Measurements from ENCODE around the gene OR10A5. TPM values are rescaled to one million over a fixed set of nuclear protein-coding genes. Genes with fewer than 3 reads are reported as not detected.
"Not testable (repeated sequence)": the region's sequence is repeated elsewhere in the genome, so short reads cannot be mapped to it uniquely, and the experiment has no call there.

The OR10A5 gene, protein sequence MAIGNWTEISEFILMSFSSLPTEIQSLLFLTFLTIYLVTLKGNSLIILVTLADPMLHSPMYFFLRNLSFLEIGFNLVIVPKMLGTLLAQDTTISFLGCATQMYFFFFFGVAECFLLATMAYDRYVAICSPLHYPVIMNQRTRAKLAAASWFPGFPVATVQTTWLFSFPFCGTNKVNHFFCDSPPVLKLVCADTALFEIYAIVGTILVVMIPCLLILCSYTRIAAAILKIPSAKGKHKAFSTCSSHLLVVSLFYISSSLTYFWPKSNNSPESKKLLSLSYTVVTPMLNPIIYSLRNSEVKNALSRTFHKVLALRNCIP
- not detected for total RNA-seq
- long read RNA-seq, donor 1 = 0 reads
- long read RNA-seq, donor 2 = 0 reads

DNA sequence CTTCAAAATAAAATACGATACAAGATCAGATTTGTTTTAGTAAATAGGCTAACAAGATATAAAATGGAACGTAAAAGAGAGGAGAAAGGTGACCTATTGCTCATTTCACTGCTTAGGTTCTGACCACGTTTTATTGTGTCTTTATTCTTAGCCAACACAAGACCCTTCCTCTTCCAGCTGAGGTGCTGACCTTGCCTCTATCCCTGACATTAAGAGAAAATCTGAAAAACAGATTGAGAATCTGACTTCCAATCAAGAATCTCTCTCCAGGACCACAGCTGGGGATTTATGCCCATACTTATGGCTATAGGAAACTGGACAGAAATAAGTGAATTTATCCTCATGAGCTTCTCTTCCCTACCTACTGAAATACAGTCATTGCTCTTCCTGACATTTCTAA lies at the start of gene OR10A5:
Gene OR10A5 (plus strand): TSS at position 301 of the 400 bp plus-strand sequence. CDS start 0 bp downstream, at position 301.
- no peaks in the 10 kb centered on the region for H3K4me1 ChIP-seq (ENCODE audit: low read depth)
- no peaks in the 10 kb centered on the region for H3K36me3 ChIP-seq (ENCODE audit: low read depth)
- no peak within 1 kb of the TSS for H3K4me3 ChIP-seq
- intact Hi-C loops (cut with DNase I, micrococcal nuclease) = no loop called here
- TF ChIP-seq, protein P1, sequence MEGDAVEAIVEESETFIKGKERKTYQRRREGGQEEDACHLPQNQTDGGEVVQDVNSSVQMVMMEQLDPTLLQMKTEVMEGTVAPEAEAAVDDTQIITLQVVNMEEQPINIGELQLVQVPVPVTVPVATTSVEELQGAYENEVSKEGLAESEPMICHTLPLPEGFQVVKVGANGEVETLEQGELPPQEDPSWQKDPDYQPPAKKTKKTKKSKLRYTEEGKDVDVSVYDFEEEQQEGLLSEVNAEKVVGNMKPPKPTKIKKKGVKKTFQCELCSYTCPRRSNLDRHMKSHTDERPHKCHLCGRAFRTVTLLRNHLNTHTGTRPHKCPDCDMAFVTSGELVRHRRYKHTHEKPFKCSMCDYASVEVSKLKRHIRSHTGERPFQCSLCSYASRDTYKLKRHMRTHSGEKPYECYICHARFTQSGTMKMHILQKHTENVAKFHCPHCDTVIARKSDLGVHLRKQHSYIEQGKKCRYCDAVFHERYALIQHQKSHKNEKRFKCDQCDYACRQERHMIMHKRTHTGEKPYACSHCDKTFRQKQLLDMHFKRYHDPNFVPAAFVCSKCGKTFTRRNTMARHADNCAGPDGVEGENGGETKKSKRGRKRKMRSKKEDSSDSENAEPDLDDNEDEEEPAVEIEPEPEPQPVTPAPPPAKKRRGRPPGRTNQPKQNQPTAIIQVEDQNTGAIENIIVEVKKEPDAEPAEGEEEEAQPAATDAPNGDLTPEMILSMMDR (IDR thresholded peaks at IDR 0.05) = no peak
- H3K9me3 ChIP-seq = no peaks in the 10 kb centered on the region
- DNase-seq = no peak
- ATAC-seq = no peak

GRCh38 chr11:6799402-6799801 lies 46.1 kb upstream of the OR10A5 start, which contains the start of gene OR6A2:
TSS of gene OR6A2 (minus strand) at chr11:6799689. CDS start at chr11:6795708, 3,981 bp downstream.
- Histone ChIP-seq H3K36me3 (ENCODE audit: low read depth) (no peaks in the 10 kb centered on the region), H3K4me1 (ENCODE audit: low read depth) (no peaks in the 10 kb centered on the region), H3K9me3 (no peaks in the 10 kb centered on the region), H3K4me3 (no peak within 1 kb of the TSS)
- intact Hi-C loops (cut with DNase I, micrococcal nuclease) = no loop called here
- TF ChIP-seq, protein P1 (IDR thresholded peaks at IDR 0.05) = no peak
- ATAC-seq = no peak
- DNase-seq = no peak

- H3K4me3 ChIP-seq; H3K4me1 ChIP-seq (ENCODE audit: low read depth); DNase-seq; ATAC-seq; intact Hi-C loops (cut with DNase I, micrococcal nuclease); H3K36me3 ChIP-seq (ENCODE audit: low read depth); H3K9me3 ChIP-seq: not testable (repeated sequence)
Observed at GRCh38 chr11:6801075-6801474, 44.4 kb upstream of the OR10A5 start.

DNA sequence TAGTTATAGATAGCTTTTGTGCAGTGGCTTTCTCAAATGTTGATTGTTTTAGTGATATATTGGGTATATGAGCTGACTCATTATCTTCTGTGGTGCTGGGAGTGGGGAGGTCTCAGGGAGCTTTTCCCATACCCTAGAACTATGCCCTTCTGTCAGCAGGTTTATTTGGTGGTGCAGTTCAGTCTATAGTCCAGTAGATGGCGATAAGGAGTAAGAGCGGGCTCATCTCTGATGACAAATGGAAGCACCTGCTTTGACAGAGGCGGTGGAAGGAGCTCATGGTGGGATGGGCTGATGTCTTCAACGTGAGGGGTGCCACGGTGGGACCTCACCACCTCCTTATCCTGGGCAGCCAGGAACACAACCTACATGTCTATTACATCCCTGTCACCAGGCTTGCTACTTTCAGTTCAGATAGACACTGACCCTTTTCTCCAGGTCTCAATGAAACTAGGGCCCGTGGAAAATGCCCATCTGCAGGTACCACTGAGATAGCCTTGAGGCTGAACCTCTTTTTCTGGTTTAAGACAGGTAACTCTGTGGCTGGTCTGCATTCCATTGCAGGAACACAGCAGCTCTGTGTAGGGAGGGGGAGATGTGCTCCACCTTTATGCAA lies 33.0 kb upstream of the OR10A5 start:
- TF ChIP-seq, protein P1 (IDR thresholded peaks at IDR 0.05) = peak; percentile 82
- peak in 1 of 3 donors; percentile 30 for DNase-seq
- peak; percentile 80 for ATAC-seq
- intact Hi-C loops (cut with DNase I, micrococcal nuclease) = no loop called here
- no peaks in the 10 kb centered on the region for H3K36me3 ChIP-seq (ENCODE audit: low read depth)
- no peaks in the 10 kb centered on the region for H3K9me3 ChIP-seq
- no peaks in the 10 kb centered on the region for H3K4me1 ChIP-seq (ENCODE audit: low read depth)
- H3K4me3 ChIP-seq = no peak overlapping the region

GRCh38 chr11:6813656-6814055 lies 31.8 kb upstream of the OR10A5 start:
- H3K4me1 ChIP-seq (ENCODE audit: low read depth) = no peaks in the 10 kb centered on the region
- H3K36me3 ChIP-seq (ENCODE audit: low read depth) = no peaks in the 10 kb centered on the region
- DNase-seq = no peak
- H3K9me3 ChIP-seq = no peaks in the 10 kb centered on the region
- TF ChIP-seq, protein P1 (IDR thresholded peaks at IDR 0.05) = no peak
- intact Hi-C loops (cut with DNase I, micrococcal nuclease) = no loop called here
- no peak for ATAC-seq
- H3K4me3 ChIP-seq = no peak overlapping the region

DNA sequence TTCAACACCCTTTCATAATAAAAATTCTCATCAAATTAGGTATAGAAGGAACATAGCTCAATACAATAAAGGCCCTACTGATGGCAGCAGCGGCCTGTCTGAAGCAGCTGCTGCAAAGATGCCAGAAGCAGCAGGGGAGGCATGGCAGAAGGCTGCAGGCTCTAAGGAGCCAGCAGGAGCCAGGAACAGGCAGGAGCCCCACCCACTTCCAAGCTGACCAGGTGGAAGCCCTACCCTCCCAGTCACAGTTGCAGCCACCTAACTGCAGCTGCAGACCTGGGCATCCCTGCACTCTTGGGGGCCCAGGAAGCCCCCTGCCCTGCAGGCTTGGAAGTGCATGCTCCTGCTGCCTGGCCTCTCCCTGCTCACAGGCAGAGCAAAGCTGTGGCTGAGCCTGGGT lies 27.8 kb upstream of the OR10A5 start:
- intact Hi-C loops (cut with DNase I, micrococcal nuclease) = no loop called here
- TF ChIP-seq, protein P1 (IDR thresholded peaks at IDR 0.05) = no peak
- Histone ChIP-seq H3K36me3 (ENCODE audit: low read depth) (no peaks in the 10 kb centered on the region), H3K9me3 (no peaks in the 10 kb centered on the region), H3K4me1 (ENCODE audit: low read depth) (no peaks in the 10 kb centered on the region), H3K4me3 (no peak overlapping the region)
- no peak for ATAC-seq
- no peak for DNase-seq

Data from mucosa of descending colon (tissue), 3 donors.